Kidney glomerular epithelial cell (primary cell): Measurements from ENCODE around the gene FLNB.

Experiments used
- DNase-seq: peaks from one replicate; lab custom pipeline; 2025; lab: John Stamatoyannopoulos, UW

FLNB gene

DNA sequence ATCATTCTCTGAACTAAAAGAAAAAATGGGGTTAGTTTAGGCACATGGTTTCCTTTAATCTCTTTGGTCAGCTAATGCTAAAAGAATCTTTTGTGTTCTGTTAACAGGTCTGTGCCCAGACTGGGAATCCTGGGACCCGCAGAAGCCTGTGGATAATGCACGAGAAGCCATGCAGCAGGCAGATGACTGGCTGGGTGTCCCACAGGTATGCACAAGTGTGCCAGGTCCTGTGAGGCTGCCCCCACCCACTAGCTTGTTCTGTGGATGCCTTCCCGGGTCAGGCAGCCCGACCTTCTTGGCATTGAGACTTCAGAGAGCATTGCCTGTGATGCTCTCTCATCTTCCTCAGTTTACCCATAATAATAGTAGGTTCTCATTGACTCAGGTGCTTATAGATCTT lies 70.4 kb downstream of the FLNB start:
- DNase-seq = no peak

DNA sequence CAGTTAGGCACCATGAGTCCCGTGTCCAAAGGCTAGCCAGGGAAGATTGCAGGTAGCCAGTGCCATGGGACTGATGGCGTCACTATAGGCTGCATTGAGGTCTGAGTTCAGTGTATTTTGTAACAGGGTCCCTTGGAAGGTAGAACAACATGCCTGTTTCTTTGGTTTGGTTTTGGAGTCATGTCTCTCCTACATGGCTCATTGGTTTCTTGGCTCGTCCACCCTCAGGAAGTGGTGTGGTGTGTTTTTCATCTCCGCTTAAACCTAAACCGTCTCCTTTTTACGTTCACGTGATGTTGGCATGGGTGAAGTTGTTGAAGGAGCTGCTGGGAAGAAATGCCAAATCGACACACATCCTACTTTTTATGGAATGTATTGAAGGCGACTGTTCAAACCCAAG lies 71.6 kb downstream of the FLNB start:
- DNase-seq = peak; percentile 49

DNA sequence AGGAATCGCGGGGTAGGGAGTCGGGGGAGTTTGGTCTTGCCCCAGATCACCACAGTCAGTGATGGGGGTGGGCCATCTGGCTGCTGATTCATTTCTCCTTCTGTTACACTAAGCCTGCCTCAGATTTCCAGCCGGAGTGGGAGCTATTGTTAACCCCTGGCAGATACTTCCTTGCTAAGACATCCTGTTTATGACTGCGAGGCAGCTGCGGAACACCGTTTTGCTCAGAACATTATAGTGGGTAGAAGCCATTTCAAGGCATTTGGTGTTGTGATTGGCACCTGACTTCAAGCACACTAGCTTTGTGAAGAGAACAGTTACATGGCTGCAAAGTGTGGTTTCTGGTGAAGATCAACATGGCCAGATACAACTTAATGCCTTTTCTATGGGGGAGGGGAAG lies 73.8 kb downstream of the FLNB start:
- no peak for DNase-seq

DNA sequence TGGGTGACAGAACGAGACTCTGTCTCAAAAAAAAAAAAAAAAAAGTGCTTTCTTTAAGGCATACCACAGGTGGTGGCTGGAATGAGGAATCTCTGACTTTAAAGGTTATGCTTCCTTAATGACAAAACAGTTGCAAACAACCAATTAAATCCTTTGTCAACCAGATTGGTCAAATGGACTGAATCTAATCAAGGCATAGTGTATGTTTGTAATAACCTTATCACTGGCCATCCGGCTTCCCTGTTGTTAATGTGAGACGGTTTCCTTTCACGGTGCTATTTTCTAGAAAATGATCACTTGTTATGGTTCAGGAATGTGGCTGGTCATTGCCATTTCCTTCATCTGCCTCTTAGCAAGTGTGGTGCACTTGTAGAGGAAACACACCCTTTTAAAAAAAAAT lies 75.9 kb downstream of the FLNB start:
- DNase-seq = no peak

DNA sequence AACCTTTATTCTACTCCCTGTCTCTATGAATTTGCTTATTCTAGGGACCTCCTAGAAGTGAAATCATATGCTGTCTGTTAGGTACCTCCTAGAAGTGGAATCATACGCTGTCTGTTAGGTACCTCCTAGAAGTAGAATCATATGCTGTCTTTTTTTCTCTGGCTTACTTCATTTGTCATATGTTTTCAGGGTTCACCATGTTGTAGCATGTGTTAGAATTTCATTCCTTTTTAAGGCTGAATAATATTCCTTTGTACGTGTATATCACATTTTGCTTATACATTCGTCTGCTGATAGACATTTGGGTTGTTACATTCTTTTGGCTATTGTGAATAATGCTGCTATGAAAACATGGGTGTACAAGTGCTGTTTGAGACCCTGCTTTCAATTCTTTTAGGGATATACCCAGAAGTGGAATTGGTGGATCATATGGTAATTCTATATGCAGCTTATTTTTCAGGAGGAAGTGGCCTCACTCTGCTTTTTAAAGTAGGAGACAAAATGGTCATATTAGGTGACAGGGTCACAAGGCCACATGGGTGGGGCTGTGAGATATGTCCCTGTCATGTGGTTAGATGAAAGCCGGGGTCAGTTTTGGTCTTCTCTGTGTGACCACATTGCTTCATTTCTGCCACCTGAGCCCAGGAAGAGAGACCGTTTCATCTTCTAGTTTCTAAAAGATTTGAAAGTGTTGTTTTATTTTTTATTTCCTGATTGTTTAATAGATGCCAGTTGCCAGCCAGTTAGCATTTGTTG lies 76.7 kb downstream of the FLNB start:
- no peak for DNase-seq

DNA sequence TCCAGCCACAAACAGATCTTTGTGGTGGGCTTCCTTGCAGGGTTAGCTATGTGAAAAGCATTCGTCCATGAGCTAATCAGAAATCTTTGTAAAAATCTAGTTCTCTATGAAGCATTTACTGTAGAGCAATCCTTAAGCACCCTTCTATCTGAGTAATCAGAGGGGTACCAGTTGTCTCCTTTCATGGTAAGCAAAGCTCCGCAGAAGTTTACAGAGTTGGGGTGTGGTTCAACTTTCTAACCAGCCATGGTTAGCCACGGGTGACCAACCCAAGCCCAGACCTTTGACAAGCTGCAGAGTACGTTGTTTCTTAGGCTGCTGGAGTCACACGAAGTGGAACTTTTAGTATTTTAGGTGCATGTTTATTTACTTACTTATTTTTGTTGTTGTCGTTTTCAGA lies 77.4 kb downstream of the FLNB start:
- no peak for DNase-seq

DNA sequence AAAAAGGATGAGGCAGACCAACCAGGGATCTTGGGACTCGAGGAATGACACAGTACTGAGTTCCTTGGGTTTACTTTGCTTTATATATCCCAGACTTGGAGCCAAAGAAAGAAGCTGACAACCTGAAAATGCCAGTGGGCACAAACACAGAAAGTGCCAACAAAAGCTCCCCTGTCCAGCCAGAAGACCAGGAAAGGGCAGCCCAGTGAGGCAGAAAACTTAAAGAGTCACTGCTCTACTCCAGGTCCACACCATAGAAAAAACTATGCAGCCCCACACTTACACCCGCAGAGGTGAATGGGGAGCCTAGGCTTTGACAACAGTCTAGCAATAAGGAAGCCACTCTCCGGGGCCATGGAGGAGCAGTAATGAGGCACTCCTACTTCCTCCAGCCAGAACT lies 80.3 kb downstream of the FLNB start:
- DNase-seq = no peak

DNA sequence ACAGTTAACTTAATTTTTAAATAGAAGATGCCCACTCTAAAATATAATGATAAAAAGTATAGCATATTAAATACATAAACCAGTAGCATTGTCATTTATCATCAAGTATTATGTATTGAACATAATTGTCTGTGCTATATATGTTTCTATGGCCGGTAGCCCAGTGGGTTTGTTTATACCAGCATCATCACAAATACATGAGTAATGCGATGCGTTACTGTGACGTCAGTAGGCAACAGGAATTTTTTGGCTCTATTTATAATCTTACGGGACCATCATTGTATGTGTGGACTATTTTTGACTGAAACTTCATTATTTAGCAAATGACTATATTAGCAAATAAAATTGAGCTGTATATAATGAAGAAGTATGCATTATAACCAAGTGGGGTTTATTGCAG lies 82.1 kb downstream of the FLNB start:
- DNase-seq = no peak

DNA sequence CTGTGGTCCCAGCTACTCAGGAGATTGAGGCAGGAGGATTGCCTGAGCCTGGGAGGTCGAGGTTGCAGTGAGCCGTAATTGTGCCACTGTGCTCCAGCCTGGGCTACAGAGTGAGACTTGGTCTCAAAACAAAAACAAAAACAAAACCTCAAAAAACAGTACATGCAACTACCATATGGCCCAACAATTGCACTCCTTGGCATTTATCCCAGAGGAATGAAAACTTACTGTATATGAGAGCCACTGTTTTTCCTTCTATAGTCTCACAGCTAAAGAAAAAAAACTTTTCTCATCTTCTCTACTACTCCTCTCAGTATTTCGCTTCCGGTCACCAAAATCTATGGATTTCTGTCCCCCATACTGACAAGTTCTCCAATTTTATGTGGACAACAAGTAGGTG lies 84.3 kb downstream of the FLNB start:
- no peak for DNase-seq

DNA sequence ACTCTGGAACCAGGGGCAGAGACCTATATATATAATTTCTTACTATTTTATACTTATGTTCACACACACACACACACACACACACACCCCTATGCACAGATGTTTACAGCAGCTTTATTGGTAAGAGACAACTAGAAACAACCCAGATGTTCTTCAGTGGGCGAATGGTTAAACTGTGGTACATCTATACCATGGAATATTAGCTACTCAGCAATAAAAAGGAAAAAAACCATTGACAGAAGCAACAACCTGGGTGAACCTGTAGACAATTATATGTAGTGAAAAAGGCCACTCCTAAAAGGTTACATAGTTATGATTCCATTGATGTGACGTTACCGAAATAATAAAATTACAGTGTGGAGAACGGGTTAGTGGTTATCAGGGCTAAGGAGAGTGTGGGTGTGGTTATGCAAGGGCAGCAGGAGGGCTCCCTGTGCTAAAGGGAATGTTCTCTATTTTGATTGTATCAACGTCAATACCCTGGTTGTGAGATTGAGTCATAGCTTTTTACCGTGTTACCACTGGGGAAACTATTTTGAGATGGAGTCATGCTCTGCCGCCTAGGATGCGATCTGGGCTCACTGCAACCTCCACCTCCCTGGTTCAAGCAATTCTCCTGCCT lies 85.5 kb downstream of the FLNB start:
- DNase-seq = peak; percentile 21

DNA sequence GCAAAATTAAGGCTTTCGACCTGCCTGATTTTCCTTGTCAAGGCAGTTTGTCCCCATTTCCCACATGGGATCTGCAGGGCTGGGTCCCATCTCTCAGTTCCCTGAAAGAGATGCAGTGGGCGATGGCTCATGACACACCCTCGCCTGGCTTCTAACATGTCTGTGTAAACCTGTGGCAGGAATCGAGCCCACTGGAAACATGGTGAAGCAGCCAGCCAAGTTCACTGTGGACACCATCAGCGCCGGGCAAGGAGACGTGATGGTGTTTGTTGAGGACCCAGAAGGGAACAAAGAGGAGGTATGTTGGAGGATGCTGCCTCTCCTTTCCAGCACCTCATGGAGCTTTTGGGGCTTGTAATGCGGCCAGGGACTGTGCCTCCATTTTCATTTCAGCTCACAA lies 86.4 kb downstream of the FLNB start:
- no peak for DNase-seq

DNA sequence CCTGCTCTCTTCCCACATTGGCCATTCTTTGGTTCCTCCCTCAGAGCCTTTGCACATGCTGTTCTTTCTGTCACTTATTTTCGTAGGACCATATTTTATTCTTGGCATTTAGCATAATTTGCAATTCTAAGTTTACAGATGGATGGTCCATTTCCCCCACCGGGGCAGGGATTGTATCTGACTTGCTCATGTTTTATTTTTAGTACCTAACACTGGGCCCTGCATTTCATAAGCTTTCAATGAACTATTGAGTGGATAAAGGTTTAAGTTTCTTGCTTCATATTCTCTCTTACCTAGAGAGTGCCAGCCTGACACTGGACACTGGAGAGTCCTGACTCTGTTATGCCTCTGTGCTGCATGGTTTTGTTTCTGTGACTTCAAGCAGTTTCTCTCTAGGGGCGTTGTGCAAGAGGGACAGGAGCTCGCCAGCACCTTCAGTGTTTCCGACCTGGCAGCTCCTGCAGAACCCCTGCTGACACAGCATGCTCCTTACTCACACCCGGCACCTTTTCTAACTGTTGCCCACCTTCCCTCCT lies 87.4 kb downstream of the FLNB start:
- no peak for DNase-seq

DNA sequence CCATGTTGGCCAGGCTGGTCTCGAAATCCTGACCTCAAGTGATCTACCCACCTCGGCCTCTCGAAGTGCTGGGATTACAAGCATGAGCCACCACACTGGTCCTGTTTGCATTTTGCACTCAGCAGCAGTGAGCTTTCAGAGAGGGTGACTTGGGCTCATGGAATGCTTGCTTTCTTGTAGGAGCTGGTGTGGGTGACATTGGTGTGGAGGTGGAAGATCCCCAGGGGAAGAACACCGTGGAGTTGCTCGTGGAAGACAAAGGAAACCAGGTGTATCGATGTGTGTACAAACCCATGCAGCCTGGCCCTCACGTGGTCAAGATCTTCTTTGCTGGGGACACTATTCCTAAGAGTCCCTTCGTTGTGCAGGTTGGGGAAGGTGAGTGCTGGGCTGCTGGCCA lies 90.3 kb downstream of the FLNB start:
- DNase-seq = no peak

DNA sequence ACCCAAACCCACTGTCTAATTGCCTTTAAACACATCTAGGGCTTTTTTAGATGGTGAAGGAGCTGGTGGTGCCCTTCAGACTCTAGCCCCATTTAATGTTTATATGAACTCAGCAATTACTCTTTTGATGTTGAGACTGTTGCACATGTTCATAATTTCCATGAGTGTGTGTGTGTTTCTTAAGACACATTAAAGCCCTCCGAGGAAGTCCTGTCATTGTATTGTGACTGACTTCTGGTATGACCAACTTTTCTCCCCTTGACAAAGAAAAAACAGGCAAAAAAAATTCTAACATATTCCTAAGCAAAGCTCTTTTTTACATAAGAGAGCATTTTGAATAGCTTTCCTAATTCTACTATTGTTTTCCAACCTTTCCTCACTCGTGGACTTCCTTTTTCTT lies 91.6 kb downstream of the FLNB start:
- DNase-seq = no peak

DNA sequence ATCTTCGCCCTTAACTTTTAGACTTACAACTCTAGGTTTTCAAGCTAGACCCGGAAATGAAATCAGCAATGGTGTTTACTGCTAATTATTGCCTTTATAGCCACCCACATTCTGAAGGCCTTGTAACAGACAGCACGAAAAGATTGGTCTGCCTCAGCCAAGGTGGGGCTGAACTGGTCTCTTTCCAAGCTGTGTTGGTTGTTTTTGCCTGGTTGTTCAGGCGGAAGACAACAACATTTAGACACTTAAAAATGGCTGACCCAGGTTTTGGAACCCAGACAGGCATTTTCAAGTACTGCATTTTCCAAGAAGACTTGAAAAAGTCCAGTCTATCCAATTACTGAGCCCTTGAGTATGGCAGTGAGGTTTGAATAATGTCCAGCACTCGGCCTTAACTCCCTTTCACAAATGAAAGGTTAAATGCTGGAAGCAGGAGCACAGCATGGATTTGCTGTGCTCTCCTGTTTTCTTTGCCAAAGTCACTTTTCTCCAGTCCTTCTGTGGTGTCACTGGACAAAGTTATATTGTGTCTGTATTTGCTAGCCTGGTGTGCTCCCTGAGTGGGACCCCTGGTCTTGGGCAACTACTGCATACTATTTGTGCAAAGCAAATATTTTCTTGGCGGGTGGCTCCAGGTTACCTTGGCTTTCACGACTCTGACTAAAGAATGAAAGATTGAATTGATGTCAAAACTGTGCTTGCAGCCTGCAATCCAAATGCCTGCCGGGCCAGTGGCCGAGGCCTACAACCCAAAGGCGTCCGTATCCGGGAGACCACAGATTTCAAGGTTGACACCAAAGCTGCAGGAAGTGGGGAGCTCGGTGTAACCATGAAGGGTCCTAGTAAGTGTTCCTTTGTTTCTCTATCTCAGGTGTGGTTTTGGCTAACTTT lies 93.5 kb downstream of the FLNB start:
- DNase-seq = no peak

DNA sequence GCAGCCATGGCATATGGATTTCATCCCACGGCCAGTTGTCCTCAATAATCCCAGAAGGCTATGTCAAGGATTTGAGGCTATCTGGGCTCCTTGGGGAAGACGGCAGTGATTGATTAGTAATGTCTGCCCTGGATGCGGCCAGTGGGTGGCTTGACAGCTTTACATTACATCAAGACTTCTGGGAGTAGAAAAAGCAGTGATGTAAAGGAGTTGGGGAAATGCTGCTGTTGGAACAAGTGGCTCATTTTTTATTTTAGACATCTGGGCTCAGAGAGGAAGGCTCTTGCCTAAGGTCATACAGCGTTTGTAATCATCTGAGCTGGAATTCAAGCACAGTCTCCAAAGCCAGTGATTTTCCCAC lies 94.1 kb downstream of the FLNB start:
- no peak for DNase-seq

DNA sequence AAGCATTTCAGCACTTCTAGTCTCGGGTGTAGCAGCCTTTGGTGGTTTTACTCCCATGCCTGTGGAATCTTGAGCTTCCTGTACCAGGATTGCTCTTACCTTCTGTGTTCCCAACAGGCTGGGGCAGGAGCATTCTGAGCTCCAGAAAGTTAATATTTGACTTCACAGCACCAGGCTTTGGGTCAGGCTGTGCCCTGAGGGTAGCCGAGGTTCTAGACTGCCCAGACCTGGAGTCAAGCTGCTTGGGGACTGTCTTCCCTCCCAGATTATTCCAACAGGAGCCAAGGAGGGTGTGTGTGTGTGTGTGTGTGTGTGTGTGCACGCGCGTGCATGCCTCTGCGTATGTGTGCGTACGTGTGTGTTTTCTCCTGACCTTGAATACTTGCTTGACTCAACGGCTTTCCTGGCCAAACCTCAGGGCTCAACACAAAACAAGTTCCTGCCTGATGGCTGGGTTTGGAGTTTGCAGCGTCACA lies 94.8 kb downstream of the FLNB start:
- DNase-seq = no peak

DNA sequence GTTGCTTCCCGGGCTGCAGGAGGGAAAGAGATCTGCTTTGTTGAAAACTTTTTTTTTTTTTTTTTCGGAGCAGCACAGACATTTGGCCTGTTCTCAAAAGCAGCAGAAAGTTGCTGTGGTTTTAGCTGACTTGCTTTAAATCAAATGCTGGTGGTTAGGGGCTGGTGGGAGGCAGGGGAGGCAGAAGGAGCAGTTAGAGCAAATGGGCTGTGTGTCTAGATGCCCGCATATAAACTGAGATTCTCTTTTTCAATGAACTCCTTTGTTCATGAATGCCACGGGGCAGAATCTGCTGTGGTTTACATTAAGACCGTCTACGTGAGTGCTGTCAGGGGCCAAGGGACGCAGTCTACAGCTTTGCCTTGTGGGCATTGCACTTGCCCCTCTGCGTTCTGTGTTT lies 95.9 kb downstream of the FLNB start:
- no peak for DNase-seq

DNA sequence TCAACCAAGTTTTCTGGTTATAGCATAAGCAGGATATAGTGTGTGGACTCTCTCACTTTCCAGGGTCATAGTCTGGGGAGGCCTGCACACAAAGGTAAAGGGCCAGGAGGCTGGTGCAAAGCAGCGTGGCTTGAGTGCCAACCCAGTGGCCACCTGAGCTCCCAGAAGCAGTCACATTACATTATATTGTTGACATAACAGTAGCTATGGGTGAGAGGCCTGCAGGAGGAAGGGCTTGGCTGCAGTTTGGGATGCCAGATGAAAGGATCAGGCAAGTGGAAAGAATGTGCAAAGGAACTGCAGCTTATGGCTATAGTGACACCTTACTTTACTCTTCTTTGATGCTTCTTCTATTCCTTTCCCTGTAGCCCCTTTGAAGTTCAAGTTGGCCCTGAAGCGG lies 96.5 kb downstream of the FLNB start:
- no peak for DNase-seq

DNA sequence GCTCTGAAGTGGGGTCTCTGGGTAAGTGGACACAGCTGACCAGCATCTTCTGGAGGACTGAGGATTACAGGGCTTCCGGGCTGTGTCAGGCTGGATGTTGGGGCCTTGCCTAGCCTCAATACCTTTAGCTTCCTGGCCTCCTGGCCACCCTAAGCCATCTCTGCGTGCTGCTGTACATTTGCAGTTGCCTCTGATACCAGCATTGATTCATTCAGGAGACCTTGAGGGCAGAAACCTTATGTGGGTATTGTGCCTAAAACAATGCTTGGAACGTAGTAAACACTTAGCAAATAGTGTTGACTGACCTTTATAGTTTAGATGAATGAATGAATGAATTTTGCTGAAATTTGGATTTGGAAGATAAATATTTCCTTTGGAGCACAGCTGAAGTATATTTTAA lies 97.0 kb downstream of the FLNB start:
- no peak for DNase-seq

DNA sequence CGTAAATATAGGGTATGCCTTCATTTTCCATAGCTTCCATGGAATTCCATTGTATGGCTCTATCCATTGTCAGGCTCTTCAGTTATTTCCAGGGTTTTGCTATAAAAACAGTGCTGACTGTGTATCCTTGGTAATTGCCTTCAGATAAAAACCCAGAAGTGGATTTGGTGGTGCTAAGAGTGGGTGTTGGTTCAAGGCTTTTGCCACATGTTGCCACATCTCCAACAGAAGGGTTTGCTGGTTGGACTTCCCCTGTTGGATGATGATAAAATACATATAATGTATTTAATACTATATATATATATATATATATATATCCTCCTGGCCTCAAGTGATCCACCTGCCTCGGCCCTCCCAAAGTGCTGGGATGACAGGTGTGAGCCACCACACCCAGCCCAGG lies 97.8 kb downstream of the FLNB start:
- DNase-seq = no peak

DNA sequence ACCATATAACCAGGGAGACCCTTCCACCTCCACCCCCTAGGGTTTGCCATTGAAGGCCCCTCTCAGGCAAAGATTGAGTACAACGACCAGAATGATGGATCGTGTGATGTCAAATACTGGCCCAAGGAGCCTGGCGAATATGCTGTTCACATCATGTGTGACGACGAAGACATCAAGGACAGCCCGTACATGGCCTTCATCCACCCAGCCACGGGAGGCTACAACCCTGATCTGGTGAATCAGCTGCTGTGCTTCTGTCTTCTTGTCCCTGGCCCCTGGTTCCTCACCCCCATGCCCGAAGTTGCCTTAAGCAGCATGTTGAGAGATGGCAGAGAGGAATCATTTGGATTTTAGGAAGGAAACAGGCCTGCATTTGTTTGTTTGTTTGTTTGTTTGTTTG lies 98.4 kb downstream of the FLNB start:
- DNase-seq = no peak

DNA sequence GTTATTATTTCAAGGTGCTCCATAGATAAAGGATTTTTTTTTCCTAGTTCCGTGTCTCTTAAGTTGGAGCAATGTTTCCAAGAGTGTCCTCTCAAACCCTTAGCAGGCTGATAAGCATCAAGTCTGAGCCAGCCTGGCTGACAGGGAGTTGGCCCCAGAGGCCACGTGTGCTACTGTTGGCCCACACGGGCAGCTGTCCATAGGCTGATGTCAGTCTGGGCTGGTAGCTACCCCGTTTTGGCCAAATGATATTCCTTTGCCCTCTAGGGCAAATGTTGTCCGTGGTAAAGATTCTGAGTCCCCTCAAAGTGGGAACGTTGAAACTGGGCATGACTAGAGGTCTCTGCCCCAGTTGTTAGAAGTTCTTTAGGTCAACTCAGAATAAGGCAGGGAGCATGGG lies 99.4 kb downstream of the FLNB start:
- DNase-seq = no peak
